Measurements from ENCODE around the gene EPHA5. TPM values are rescaled to one million over a fixed set of nuclear protein-coding genes. Genes with fewer than 3 reads are reported as not detected.

EPHA5 gene
- total RNA-seq, 1 donor from 2014 or later = not detected

DNA sequence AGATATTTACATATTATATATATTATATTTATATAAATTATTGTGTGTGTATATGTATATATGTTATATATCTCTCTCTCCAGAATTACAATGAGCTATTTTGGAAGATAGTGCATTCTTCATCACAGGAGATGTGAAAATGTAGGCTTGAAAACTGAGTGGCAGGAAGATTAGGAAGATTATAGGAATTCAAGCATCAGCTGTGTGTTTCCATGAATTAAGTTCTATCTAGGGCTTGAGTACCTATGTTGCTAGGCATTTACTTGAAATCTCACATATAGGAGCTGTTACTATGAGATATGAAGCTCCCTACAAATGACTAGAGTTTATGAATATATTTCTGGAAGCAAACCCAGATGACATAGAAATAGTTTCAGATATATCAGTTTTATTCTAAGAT is 328.7 kb downstream of the EPHA5 start:
- no peaks in the 10 kb centered on the region for H3K9me3 Mint-ChIP-seq (ENCODE audit: unreplicated experiment)
- H3K27ac Mint-ChIP-seq (ENCODE audit: unreplicated experiment) = no peak overlapping the region
- no peak for DNase-seq (ENCODE audit: low spot score)
- no peaks in the 10 kb centered on the region for H3K36me3 Mint-ChIP-seq (ENCODE audit: low read depth, unreplicated experiment)
- H3K27me3 Mint-ChIP-seq (ENCODE audit: unreplicated experiment) = no peaks in the 10 kb centered on the region
- H3K4me1 Mint-ChIP-seq (ENCODE audit: unreplicated experiment) = peaks cover 3% of the 10 kb centered on the region
- TF ChIP-seq, protein P1, sequence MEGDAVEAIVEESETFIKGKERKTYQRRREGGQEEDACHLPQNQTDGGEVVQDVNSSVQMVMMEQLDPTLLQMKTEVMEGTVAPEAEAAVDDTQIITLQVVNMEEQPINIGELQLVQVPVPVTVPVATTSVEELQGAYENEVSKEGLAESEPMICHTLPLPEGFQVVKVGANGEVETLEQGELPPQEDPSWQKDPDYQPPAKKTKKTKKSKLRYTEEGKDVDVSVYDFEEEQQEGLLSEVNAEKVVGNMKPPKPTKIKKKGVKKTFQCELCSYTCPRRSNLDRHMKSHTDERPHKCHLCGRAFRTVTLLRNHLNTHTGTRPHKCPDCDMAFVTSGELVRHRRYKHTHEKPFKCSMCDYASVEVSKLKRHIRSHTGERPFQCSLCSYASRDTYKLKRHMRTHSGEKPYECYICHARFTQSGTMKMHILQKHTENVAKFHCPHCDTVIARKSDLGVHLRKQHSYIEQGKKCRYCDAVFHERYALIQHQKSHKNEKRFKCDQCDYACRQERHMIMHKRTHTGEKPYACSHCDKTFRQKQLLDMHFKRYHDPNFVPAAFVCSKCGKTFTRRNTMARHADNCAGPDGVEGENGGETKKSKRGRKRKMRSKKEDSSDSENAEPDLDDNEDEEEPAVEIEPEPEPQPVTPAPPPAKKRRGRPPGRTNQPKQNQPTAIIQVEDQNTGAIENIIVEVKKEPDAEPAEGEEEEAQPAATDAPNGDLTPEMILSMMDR (IDR thresholded peaks at IDR 0.05; ENCODE audit: unreplicated experiment) = no peak
- no peak overlapping the region for H3K4me3 Mint-ChIP-seq (ENCODE audit: unreplicated experiment)

DNA sequence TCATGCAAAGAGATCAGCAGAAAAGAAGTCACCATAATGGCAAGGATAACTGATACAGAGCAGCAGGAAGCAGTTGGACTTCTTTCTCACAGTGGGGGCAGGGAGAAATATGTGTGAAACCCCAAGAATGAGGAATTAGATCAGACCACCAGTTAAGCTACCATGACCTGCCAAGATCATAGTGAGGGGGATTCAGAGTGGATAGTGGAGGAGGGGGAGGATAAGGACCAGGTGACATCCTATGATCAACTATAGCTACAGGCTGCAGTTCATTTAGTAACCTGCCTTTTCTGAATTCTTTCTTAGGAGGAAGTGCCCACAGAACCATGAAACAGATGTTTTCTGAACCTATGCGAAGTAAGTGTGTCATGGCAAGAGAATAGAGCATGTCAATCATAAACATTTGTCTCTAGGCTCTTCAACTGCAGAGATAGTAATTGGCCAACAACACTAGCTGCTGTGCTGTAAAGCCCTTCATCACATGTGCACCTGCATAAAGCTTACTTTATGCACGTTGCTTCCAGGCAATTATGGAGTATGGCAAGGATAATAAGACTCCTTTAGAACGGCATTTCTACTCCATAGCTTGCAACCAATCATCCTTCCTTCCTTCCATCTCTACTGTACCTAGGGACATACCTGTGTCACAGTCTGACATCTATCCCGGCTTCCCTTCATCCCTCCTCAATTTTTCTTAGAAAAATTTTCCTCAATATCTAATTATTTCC is 329.7 kb downstream of the EPHA5 start:
- TF ChIP-seq, protein P1 (IDR thresholded peaks at IDR 0.05; ENCODE audit: unreplicated experiment) = no peak
- Mint-ChIP-seq H3K4me3 (ENCODE audit: unreplicated experiment) (no peak overlapping the region), H3K27me3 (ENCODE audit: unreplicated experiment) (no peaks in the 10 kb centered on the region), H3K27ac (ENCODE audit: unreplicated experiment) (no peak overlapping the region), H3K36me3 (ENCODE audit: low read depth, unreplicated experiment) (no peaks in the 10 kb centered on the region), H3K9me3 (ENCODE audit: unreplicated experiment) (no peaks in the 10 kb centered on the region), H3K4me1 (ENCODE audit: unreplicated experiment) (peaks cover 3% of the 10 kb centered on the region)
- no peak for DNase-seq (ENCODE audit: low spot score)

DNA sequence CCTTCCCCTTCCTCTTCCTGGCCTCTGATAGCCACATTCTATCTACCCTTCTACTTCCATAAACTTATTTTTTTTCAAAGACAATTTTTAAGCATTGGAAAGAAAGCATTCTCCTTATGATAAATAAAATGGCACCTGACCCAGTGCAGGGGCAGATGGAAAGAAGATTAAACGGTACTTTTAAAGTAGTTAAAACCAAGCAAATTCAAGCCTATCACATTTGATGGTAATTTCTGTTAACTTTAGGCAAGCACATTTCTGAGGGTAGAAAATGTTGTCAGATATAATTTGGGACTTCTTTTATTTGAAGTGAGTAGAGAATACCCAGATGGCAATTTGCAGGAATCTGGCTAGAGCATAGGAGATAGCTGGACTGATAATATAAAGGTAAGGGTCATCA is 332.9 kb downstream of the EPHA5 start:
- peaks cover 2% of the 10 kb centered on the region for H3K27me3 Mint-ChIP-seq (ENCODE audit: unreplicated experiment)
- H3K4me3 Mint-ChIP-seq (ENCODE audit: unreplicated experiment) = no peak overlapping the region
- no peaks in the 10 kb centered on the region for H3K9me3 Mint-ChIP-seq (ENCODE audit: unreplicated experiment)
- H3K36me3 Mint-ChIP-seq (ENCODE audit: low read depth, unreplicated experiment) = no peaks in the 10 kb centered on the region
- no peak overlapping the region for H3K27ac Mint-ChIP-seq (ENCODE audit: unreplicated experiment)
- peaks cover 3% of the 10 kb centered on the region for H3K4me1 Mint-ChIP-seq (ENCODE audit: unreplicated experiment)
- no peak for DNase-seq (ENCODE audit: low spot score)
- TF ChIP-seq, protein P1 (IDR thresholded peaks at IDR 0.05; ENCODE audit: unreplicated experiment) = no peak

DNA sequence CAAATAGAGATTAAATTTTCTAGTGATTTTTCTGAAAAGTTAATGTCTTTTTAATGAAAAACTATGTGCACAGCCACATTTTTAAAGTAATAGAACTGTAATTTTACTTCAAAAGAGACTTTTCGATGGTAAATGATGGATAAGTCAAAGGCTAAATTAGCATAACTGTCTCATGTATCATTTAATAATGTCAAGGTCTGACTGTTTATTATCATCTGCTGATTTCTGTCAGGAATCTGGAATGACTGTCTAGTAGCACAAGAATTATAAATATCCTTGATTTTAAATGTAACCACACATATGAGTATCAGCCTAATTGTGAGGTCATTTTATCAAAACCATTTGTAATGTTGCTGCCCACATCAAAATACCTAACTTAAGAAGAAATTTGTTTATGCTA is 333.8 kb downstream of the EPHA5 start:
- Mint-ChIP-seq H3K27ac (ENCODE audit: unreplicated experiment) (no peak overlapping the region), H3K4me3 (ENCODE audit: unreplicated experiment) (no peak overlapping the region), H3K27me3 (ENCODE audit: unreplicated experiment) (peaks cover 2% of the 10 kb centered on the region), H3K36me3 (ENCODE audit: low read depth, unreplicated experiment) (no peaks in the 10 kb centered on the region), H3K4me1 (ENCODE audit: unreplicated experiment) (peaks cover 3% of the 10 kb centered on the region), H3K9me3 (ENCODE audit: unreplicated experiment) (no peaks in the 10 kb centered on the region)
- TF ChIP-seq, protein P1 (IDR thresholded peaks at IDR 0.05; ENCODE audit: unreplicated experiment) = no peak
- DNase-seq (ENCODE audit: low spot score) = no peak

DNA sequence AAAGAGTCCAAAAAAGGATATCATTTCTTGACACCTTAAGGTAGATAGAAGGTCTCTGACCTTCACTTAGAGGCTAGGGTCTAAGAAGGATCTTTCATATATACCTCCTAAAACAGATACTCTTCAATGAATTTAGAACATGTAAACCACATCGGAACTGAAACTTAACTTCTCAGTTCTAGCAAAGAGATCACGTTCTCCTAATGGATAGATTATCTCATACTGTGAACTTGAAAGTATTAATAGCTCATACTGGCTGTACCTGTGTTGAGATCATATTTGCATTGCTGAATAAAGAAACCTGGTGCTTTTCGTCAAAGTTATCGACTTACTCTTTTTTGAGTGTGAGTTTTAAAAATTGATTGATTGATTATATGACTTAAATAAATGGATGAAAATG is 353.8 kb downstream of the EPHA5 start:
- DNase-seq (ENCODE audit: low spot score) = no peak
- Mint-ChIP-seq H3K4me3 (ENCODE audit: unreplicated experiment) (no peak overlapping the region), H3K36me3 (ENCODE audit: low read depth, unreplicated experiment) (no peaks in the 10 kb centered on the region), H3K27me3 (ENCODE audit: unreplicated experiment) (no peaks in the 10 kb centered on the region), H3K9me3 (ENCODE audit: unreplicated experiment) (no peaks in the 10 kb centered on the region), H3K27ac (ENCODE audit: unreplicated experiment) (no peak overlapping the region), H3K4me1 (ENCODE audit: unreplicated experiment) (no peaks in the 10 kb centered on the region)
- TF ChIP-seq, protein P1 (IDR thresholded peaks at IDR 0.05; ENCODE audit: unreplicated experiment) = no peak
